ENCODE measurements around the gene POMGNT2. TPM values are rescaled to one million over a fixed set of nuclear protein-coding genes. Genes with fewer than 3 reads are reported as not detected.

Gene POMGNT2
- total RNA-seq = 10 to 100 TPM; 20.4 to 72.8 (median 52.4) TPM

GRCh38 chr3:43105596-43106292 is at the start of gene POMGNT2:
Gene POMGNT2, minus strand, starts transcription at chr3:43106079. Its CDS starts 24,648 bp downstream, at chr3:43081431.
- peaks cover 18 to 23% of the 10 kb centered on the region in 2 donors for H3K4me1 ChIP-seq
- intact Hi-C loops (cut with DNase I; ENCODE audit: low total_unique reads) = loop anchor here (2.0 to 5.0 kb wide), 2 partner anchors 105 to 182 kb away; partner anchors contain the start of gene SNRK
- no peaks in the 10 kb centered on the region for H3K9me3 ChIP-seq
- in situ Hi-C loops (cut with MboI; ENCODE audit: low sequenced_read_pairs in 4 of 4) = no loop called here
- DNase-seq (peak; percentile 80 to 86), ATAC-seq (peak; percentile 94 to 96)
- H3K27me3 ChIP-seq = no peaks in the 10 kb centered on the region
- TF ChIP-seq POLR2A (IDR thresholded peaks at IDR 0.05) (peak; percentile 55 to 67), CTCF (IDR thresholded peaks at IDR 0.05 in 4 of 5, conservative IDR thresholded peaks at IDR 0.05 in 1 of 5) (no peak)
- peak within 1 kb of the TSS; percentile 71 to 88 (median 78) for H3K27ac ChIP-seq
- H3K36me3 ChIP-seq = no peaks in the 10 kb centered on the region
- peak within 1 kb of the TSS; percentile 78 to 95 (median 93) for H3K4me3 ChIP-seq

GRCh38 chr3:43154980-43155379 is 49.1 kb upstream of the POMGNT2 start:
- DNase-seq = no peak
- in situ Hi-C loops (cut with MboI; ENCODE audit: low sequenced_read_pairs in 4 of 4) = loop anchor here (5.0 to 25.0 kb wide), 3 partner anchors 190 to 193 kb away; no protein-coding TSS in a partner anchor
- ATAC-seq = no peak
- no peak for TF ChIP-seq POLR2A (IDR thresholded peaks at IDR 0.05)
- TF ChIP-seq CTCF (IDR thresholded peaks at IDR 0.05 in 4 of 5, conservative IDR thresholded peaks at IDR 0.05 in 1 of 5) = no peak
- Histone ChIP-seq H3K27ac (no peak overlapping the region), H3K36me3 (no peaks in the 10 kb centered on the region), H3K4me3 (no peak overlapping the region), H3K27me3 (no peaks in the 10 kb centered on the region), H3K4me1 (peaks cover 0 to 5% of the 10 kb centered on the region in 2 donors), H3K9me3 (no peaks in the 10 kb centered on the region)
- intact Hi-C loops (cut with DNase I; ENCODE audit: low total_unique reads) = loop anchor here (2.0 kb wide), 1 partner anchor 194 kb away; no protein-coding TSS in a partner anchor

GRCh38 chr3:43153216-43154083 is 47.6 kb upstream of the POMGNT2 start:
- intact Hi-C loops (cut with DNase I; ENCODE audit: low total_unique reads) (loop anchor here (2.0 kb wide), 1 partner anchor 193 kb away; no protein-coding TSS in a partner anchor), in situ Hi-C loops (cut with MboI; ENCODE audit: low sequenced_read_pairs in 4 of 4) (loop anchor here in 3 of 4 donors (10.0 to 25.0 kb wide), 2 partner anchors 189 to 191 kb away; no protein-coding TSS in a partner anchor)
- Histone ChIP-seq H3K27me3 (no peaks in the 10 kb centered on the region), H3K9me3 (no peaks in the 10 kb centered on the region), H3K4me1 (peaks cover 0 to 5% of the 10 kb centered on the region in 2 donors), H3K4me3 (no peak overlapping the region), H3K36me3 (no peaks in the 10 kb centered on the region), H3K27ac (no peak overlapping the region)
- TF ChIP-seq CTCF (IDR thresholded peaks at IDR 0.05 in 4 of 5, conservative IDR thresholded peaks at IDR 0.05 in 1 of 5) = no peak
- peak; percentile 12 to 59 for DNase-seq
- ATAC-seq = peak; percentile 60 to 64

- TF ChIP-seq POLR2A (IDR thresholded peaks at IDR 0.05) (no peak), CTCF (IDR thresholded peaks at IDR 0.05 in 4 of 5, conservative IDR thresholded peaks at IDR 0.05 in 1 of 5) (no peak)
- Histone ChIP-seq H3K4me3 (no peak overlapping the region), H3K27ac (no peak overlapping the region), H3K9me3 (no peaks in the 10 kb centered on the region), H3K27me3 (no peaks in the 10 kb centered on the region), H3K36me3 (no peaks in the 10 kb centered on the region), H3K4me1 (peaks cover 0 to 5% of the 10 kb centered on the region in 2 donors)
- intact Hi-C loops (cut with DNase I; ENCODE audit: low total_unique reads) = no loop called here
- in situ Hi-C loops (cut with MboI; ENCODE audit: low sequenced_read_pairs in 4 of 4) = loop anchor here in 3 of 4 donors (10.0 to 25.0 kb wide), 2 partner anchors 188 to 190 kb away; no protein-coding TSS in a partner anchor
- DNase-seq (no peak), ATAC-seq (no peak)
Measured at GRCh38 chr3:43152649-43153048, 46.8 kb upstream of the POMGNT2 start.

All from gastrocnemius medialis (tissue), 4 donors.